GM23248 (cell line): ENCODE data around the gene ALOXE3. TPM values are rescaled to one million over a fixed set of nuclear protein-coding genes. Genes with fewer than 3 reads are reported as not detected.

Source experiments
- DNase-seq: peaks from one replicate; pipeline ENCODE4 v3.0.0-alpha.2; 2015
- H2AFZ ChIP-seq: fragments of 200-600 bp; sonication (generic); 2 replicates; pipeline ENCODE4 v1.6.1; 2016; ENCODE audit warnings: antibody characterized with exemption
- H3F3A ChIP-seq: fragments of 200-600 bp; sonication (generic); 2 replicates; pipeline ENCODE4 v1.6.1; 2016; ENCODE audit warnings: mild to moderate bottlenecking, antibody characterized with exemption, mixed run types; ENCODE audit not compliant: insufficient read depth
- H3K27ac ChIP-seq: fragments of 200-600 bp; sonication (generic); 2 replicates; pipeline ENCODE4 v1.5.1; 2016; ENCODE audit warnings: mild to moderate bottlenecking
- H3K27me3 ChIP-seq: fragments of 200-600 bp; sonication (generic); replicated peaks from 2 replicates; pipeline ENCODE4 v1.6.1; 2016; ENCODE audit warnings: mild to moderate bottlenecking; ENCODE audit not compliant: insufficient read depth
- H3K36me3 ChIP-seq: fragments of 200-600 bp; sonication (generic); 2 replicates; pipeline ENCODE4 v1.6.1; 2016; ENCODE audit warnings: low read depth, mild to moderate bottlenecking
- H3K4me1 ChIP-seq: fragments of 200-600 bp; sonication (generic); 2 replicates; pipeline ENCODE4 v1.6.1; 2016; ENCODE audit warnings: mild to moderate bottlenecking; ENCODE audit not compliant: insufficient read depth
- H3K4me2 ChIP-seq: fragments of 200-600 bp; sonication (generic); one replicate; pipeline ENCODE4 v1.6.1; 2016; ENCODE audit warnings: mild to moderate bottlenecking; ENCODE audit not compliant: unreplicated experiment
- H3K4me3 ChIP-seq: fragments of 200-600 bp; sonication (generic); 2 replicates; pipeline ENCODE4 v1.5.1; 2016; ENCODE audit warnings: mild to moderate bottlenecking
- H3K79me2 ChIP-seq: fragments of 200-600 bp; sonication (generic); 2 replicates; pipeline ENCODE4 v1.6.1; 2016; ENCODE audit warnings: mild to moderate bottlenecking; ENCODE audit not compliant: insufficient read depth
- H3K9ac ChIP-seq: fragments of 200-600 bp; sonication (generic); 2 replicates; pipeline ENCODE4 v1.6.1; 2016; ENCODE audit warnings: mild to moderate bottlenecking
- H3K9me2 ChIP-seq: fragments of 200-600 bp; sonication (generic); 2 replicates; pipeline ENCODE4 v1.6.1; 2016; ENCODE audit warnings: mixed run types, mild to moderate bottlenecking, moderate library complexity; ENCODE audit not compliant: insufficient read depth
- H3K9me3 ChIP-seq: fragments of 200-600 bp; sonication (generic); one replicate; pipeline ENCODE4 v1.6.1; 2017; ENCODE audit warnings: low read depth
- H4K20me1 ChIP-seq: fragments of 200-600 bp; sonication (generic); 2 replicates; pipeline ENCODE4 v1.6.0; 2016; ENCODE audit not compliant: insufficient read depth
- EZH2 ChIP-seq: fragments of 200-600 bp; sonication (generic); IDR thresholded peaks from 2 replicates; pipeline ENCODE4 v1.6.1; 2018; ENCODE audit warnings: antibody characterized with exemption, mild to moderate bottlenecking; ENCODE audit not compliant: insufficient read depth, poor library complexity, severe bottlenecking
- EZH2phosphoT487 ChIP-seq: fragments of 200-600 bp; sonication (generic); IDR thresholded peaks from 2 replicates; pipeline ENCODE4 v1.6.1; 2018; ENCODE audit warnings: antibody characterized with exemption, moderate library complexity, mild to moderate bottlenecking, low read depth; ENCODE audit not compliant: insufficient read depth
- WGBS, 2 experiments: methylation state at CpG; one replicate each; pipeline ENCODE4 v1.1.6; 2015 to 2017; ENCODE audit warnings: low lambda C conversion rate in 2 of 2, low coverage in 1 of 2; ENCODE audit errors: missing lambda C conversion rate in 2 of 2; 5-methylcytosine and 5-hydroxymethylcytosine counted together
- in situ Hi-C: fragments of 300-500 bp; cut with MboI; formaldehyde crosslinking; loops from 2 replicates; pipeline ENCODE4 v1.15.0; 2020
- polyA plus RNA-seq: library from polyadenylated mRNA; unstranded; fragments of >200 nt; fragmentation: Nextera tagmentation; extraction: Ambion mirVana; gene quantifications from 2 replicates; pipeline ENCODE4 v1.2.1, GENCODE V29; 2016
- total RNA-seq: library from RNA; depleted of rRNA; stranded (reverse); fragments of >200 nt; shearing (Covaris generic); gene quantifications from 2 replicates; pipeline ENCODE4 v1.2.3, GENCODE V29; 2014

The ALOXE3 gene
- total and polyA plus RNA-seq, 2 experiments from 2014 or later, result under 0.01 to 0.11 TPM

- H3K4me2 ChIP-seq, result peak overlapping the region; percentile 98
- peak overlapping the region; percentile 64 for H3K9ac ChIP-seq
- peak; percentile 92 for DNase-seq
- peaks cover 18% of the 10 kb centered on the region for H3F3A ChIP-seq
- H2AFZ ChIP-seq, result peak overlapping the region; percentile 80
- no peaks in the 10 kb centered on the region for H4K20me1 ChIP-seq
- H3K9me2 ChIP-seq, result no peaks in the 10 kb centered on the region
- H3K27ac ChIP-seq, result peak overlapping the region; percentile 60
- in situ Hi-C loops, result no loop called here
- no peaks in the 10 kb centered on the region for H3K79me2 ChIP-seq
- peaks cover 11% of the 10 kb centered on the region; the same call in 1 of the 2 replicates for H3K27me3 ChIP-seq
- H3K4me1 ChIP-seq, result peaks cover 15% of the 10 kb centered on the region; the same call in 1 of the 2 replicates
- WGBS, 2 experiments, result 1% methylated on average over 38 of the region's 38 CpGs
- peak overlapping the region; percentile 74 for H3K4me3 ChIP-seq
- no peak for TF ChIP-seq EZH2
- no peak for TF ChIP-seq EZH2phosphoT487
- H3K9me3 ChIP-seq, result no peaks in the 10 kb centered on the region
- no peaks in the 10 kb centered on the region for H3K36me3 ChIP-seq
These were observed 661 bp upstream of the ALOXE3 start for GRCh38 chr17:8118769-8119580.

- TF ChIP-seq EZH2 (no peak), EZH2phosphoT487 (no peak)
- no peaks in the 10 kb centered on the region for H3K36me3 ChIP-seq
- H3F3A ChIP-seq, result peaks cover 18% of the 10 kb centered on the region
- in situ Hi-C loops, result no loop called here
- H4K20me1 ChIP-seq, result no peaks in the 10 kb centered on the region
- peaks cover 19% of the 10 kb centered on the region; the same call in 1 of the 2 replicates for H3K27me3 ChIP-seq
- no peaks in the 10 kb centered on the region for H3K9me3 ChIP-seq
- WGBS, 2 experiments, result 20 to 23% methylated on average over 18 of the region's 18 CpGs
- peak overlapping the region; percentile 80 for H2AFZ ChIP-seq
- no peaks in the 10 kb centered on the region for H3K79me2 ChIP-seq
- H3K4me3 ChIP-seq, result peak overlapping the region; percentile 74
- peak overlapping the region; percentile 64 for H3K9ac ChIP-seq
- no peaks in the 10 kb centered on the region for H3K9me2 ChIP-seq
- DNase-seq, result no peak
- H3K4me1 ChIP-seq, result peaks cover 11% of the 10 kb centered on the region; the same call in 1 of the 2 replicates
- H3K4me2 ChIP-seq, result peak overlapping the region; percentile 98
- H3K27ac ChIP-seq, result peak overlapping the region; percentile 60; the same call in 1 of the 2 replicates
These were observed 841 bp downstream of the ALOXE3 start for GRCh38 chr17:8117367-8117979.

- TF ChIP-seq EZH2 (no peak), EZH2phosphoT487 (no peak)
- in situ Hi-C loops, result no loop called here
- no peak overlapping the region for H2AFZ ChIP-seq
- no peak overlapping the region for H3K9ac ChIP-seq
- peaks cover 26% of the 10 kb centered on the region for H3K27me3 ChIP-seq
- no peak overlapping the region for H3K4me2 ChIP-seq
- no peaks in the 10 kb centered on the region for H4K20me1 ChIP-seq
- peaks cover 11% of the 10 kb centered on the region; the same call in 1 of the 2 replicates for H3K4me1 ChIP-seq
- DNase-seq, result no peak
- H3K9me2 ChIP-seq, result no peaks in the 10 kb centered on the region
- 67 to 70% methylated on average over 18 of the region's 18 CpGs for WGBS, 2 experiments
- no peaks in the 10 kb centered on the region for H3K79me2 ChIP-seq
- H3F3A ChIP-seq, result peaks cover 18% of the 10 kb centered on the region
- no peaks in the 10 kb centered on the region for H3K36me3 ChIP-seq
- no peak overlapping the region for H3K4me3 ChIP-seq
- no peaks in the 10 kb centered on the region for H3K9me3 ChIP-seq
- no peak overlapping the region for H3K27ac ChIP-seq
These were observed 1.5 kb downstream of the ALOXE3 start for GRCh38 chr17:8116776-8117175.

- TF ChIP-seq EZH2phosphoT487 (no peak), EZH2 (no peak)
- DNase-seq, result no peak
- Histone ChIP-seq H3K27ac (no peak overlapping the region), H3K9me3 (no peaks in the 10 kb centered on the region), H3K27me3 (peaks cover 37% of the 10 kb centered on the region), H3F3A (no peaks in the 10 kb centered on the region), H3K79me2 (no peaks in the 10 kb centered on the region), H3K4me1 (peaks cover 3% of the 10 kb centered on the region; the same call in 1 of the 2 replicates), H2AFZ (no peak overlapping the region), H3K9ac (no peak overlapping the region), H3K4me2 (no peak overlapping the region), H3K36me3 (no peaks in the 10 kb centered on the region), H4K20me1 (no peaks in the 10 kb centered on the region), H3K9me2 (no peaks in the 10 kb centered on the region), H3K4me3 (no peak overlapping the region)
- in situ Hi-C loops, result no loop called here
- 89 to 93% methylated on average over 6 of the region's 6 CpGs for WGBS, 2 experiments
These were observed 7.4 kb downstream of the ALOXE3 start for GRCh38 chr17:8110907-8111306.
